Stimulated activated CD4-positive, alpha-beta T cell treated with anti-CD3 and anti-CD28 coated beads, TNF-alpha, amount 100 ng/mL, for 1 hour (primary cell): ENCODE results near the gene PDGFRB.
A peak's percentile ranks its signal among the peaks of the same experiment; 100 is the strongest.

Experiments used
- DNase-seq, 3 donors: peaks; one replicate each; pipeline ENCODE4 v3.0.0-alpha.2; 2020; ENCODE audit warnings: low read depth in 3 of 3, low spot score in 1 of 3

Gene PDGFRB

DNA sequence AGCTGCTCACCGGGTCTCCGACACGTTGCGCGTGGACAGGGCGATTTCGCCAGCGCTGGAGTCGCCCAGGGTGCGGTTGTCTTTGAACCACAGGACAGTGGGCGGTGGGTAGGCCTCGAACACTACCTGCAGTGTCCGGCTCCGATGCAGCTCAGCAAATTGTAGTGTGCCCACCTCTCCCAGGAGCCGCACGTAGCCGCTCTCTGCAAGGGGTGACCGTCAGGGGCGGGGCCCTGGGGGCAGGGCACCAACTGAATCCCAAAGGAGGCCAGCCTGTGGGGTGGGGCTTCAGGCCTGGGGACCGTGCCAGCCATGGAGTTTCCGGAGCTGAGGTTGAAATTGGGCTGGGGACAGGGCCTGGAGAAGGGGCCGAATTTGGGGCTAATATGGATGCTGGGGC is 22.9 kb downstream of the PDGFRB start:
- DNase-seq = no peak

DNA sequence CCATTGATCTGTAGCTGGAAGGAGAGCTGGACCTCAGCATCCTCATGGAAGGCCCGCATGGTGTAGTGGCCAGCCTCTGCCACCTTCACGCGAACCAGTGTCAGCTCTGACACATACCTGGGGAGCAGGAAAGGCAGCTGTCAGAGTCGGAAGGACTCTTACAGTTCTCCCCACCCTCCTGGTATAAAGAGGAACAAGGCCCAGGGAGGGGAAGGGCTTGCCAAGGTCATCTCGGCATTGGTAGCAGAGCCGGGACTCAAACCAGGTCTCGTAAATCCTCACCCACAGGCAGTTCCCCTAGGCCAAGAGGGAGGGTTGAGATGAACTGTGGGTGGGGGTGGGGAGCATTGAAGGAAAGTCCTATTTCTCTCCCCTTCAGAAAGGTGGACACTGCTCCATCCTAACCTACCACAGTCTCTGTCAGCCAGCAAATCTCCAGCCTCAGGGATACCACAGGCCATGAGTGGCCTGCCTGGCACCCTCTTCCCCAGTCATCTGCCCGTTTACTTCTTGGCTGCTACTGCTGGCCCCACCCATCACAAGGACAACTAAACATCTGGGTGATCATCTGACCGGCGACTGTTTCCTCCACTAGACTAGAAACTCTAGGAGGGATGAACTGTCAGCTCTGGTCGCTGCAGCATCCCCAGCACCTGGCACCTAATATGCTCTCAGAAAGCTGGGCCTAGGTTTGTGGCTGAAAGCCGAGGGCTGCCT is 23.5 kb downstream of the PDGFRB start:
- no peak for DNase-seq

DNA sequence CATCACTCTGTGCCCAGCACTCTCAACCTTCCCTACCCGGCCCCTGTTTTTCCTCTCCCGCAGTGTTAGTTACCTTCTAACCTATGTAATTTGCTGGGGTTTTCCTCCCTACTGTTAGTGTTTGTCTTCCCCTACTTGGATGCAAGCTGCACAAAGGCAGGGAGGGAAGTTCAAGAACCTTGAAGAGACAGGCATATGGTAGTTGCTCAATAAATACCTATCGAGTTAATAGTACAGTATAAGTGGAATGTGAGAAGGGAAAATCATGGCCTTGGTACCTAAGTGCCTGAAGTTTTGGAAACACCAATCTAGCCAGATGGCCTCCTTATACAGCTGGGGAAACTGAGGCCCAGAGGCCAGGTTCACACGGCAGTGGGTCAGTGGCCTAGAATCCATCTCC is 24.2 kb downstream of the PDGFRB start:
- DNase-seq = no peak

DNA sequence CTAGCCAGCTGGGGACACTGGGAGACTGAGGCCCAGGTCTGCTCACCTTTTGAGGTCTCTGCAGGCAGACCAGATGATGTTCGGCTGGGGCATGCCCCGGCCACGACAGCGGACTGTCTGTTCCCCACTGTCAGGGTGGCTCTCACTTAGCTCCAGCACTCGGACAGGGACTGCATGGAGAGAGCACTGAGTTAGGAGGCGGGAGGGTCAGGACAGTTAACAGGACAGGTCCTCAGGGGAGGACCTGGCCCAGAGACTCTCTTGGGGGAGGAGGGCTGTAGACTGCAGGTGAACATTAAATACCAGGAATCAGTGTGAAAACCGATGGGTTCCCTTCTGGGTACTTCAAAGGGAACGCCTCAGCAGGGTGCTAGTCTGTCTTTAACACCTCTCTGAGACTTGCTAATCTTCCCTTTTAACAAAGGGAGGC is 25.1 kb downstream of the PDGFRB start:
- no peak for DNase-seq

DNA sequence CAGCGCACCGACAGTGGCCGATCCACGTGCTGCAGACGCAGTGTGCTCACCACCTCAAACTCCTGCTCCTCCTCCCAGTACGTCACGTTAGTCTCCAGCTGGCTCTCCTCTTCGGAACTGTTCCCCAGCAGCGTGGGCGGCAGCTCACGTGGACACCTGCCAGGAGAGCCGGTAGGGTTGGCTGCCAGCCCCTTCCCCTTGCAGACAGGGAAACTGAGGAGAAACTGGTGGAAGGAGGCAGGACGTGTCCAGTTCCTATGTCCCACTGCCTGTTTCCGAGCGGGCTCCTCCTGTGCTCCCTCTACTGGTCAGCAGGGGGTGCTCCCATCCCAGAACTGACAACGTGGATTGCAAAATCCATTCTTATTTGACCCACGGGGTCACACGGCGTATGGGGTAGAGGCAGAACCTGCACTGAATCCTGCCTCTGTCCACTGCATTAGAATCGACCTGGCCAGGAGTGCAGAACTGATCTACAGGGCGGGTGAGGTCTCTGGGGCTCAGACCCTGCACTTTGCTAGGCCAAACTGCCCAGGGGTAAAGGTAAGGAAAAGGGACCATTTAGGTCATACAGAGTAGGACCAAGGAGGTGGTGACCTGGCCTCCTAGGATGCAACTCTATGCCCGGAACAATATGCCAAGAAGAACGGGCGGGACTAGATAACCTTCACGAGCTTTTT is 25.7 kb downstream of the PDGFRB start:
- DNase-seq = peak in 1 of 3 donors; percentile 25

DNA sequence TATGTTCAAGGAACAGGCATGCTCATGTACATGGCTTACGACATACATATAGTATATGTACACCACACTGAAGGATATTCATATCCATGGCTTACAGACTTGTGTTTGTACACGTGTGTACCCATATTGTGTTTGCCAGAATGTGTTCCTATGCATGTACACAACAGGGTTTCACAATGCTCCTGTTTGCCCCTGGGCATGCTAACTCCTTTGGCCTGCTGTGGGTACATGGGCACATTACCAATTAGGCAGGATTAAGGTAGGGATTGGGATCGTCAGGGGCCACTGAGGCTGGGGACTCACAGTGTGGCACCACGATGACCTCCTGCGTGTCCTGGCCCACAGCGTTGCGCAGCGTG is 26.2 kb downstream of the PDGFRB start:
- no peak for DNase-seq

DNA sequence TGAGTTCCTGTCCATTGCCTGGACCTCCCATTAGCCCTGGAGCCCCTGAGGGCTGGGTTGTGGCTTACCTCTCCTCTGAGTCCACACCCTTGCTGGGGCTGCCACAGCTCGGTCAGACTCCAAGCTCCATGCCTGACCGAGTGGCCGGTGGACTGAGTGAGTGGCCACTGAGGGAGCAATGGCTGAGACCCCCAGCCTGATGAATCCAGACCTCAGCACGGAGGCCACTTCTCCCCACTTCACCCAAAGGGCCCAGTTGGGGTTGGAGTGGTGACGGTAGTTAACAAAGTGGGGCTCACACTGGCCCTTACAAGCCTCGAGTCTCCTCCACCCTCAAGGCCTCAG is 28.8 kb downstream of the PDGFRB start:
- no peak for DNase-seq

DNA sequence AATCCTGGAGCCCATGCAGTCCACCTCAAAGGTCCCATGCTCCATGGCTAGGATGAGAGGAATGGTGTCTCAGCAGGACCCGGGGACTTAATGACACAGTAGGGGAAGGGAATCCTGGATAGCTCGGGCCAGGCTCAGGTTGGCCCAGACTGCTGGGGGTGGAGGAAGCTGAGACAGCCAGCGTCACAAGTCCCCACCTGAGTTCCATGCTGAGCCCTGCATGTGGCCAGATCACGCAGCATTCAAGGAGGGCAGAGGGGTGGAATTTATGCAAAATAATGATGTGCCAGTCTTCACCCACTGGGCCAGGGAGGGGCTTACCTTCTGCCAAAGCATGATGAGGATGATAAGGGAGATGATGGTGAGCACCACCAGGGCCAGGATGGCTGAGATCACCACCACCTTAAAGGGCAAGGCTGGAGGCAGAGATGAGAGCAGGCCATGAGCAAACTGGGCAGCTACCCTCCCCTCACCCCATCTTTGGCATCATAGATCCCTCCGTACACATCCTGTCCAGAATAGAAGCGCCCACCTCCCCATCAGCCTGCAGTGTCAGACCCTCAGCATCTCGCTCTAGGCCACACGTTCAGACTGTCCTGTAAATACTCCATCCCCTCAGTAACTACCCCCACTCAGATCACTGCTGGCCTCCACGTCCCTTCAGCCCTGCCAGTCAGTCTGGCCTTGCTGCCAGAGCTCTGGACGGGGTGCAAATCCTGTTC is 29.3 kb downstream of the PDGFRB start:
- no peak for DNase-seq

DNA sequence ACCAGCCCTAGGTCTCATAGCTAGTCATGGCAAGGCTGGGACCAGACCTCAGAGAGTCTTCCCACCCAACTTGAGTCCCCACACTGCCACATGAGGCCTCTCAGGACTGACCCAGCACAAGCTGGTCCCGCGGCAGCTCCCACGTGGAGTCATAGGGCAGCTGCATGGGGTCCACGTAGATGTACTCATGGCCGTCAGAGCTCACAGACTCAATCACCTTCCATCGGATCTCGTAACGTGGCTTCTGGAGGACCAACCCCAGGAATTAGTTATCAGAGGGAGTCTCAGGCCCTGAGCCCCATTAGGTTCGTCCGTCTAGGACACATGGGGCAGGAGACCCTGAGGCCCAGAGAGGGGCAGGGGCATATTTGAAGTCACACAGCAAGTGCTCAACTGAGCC is 30.3 kb downstream of the PDGFRB start:
- no peak for DNase-seq

DNA sequence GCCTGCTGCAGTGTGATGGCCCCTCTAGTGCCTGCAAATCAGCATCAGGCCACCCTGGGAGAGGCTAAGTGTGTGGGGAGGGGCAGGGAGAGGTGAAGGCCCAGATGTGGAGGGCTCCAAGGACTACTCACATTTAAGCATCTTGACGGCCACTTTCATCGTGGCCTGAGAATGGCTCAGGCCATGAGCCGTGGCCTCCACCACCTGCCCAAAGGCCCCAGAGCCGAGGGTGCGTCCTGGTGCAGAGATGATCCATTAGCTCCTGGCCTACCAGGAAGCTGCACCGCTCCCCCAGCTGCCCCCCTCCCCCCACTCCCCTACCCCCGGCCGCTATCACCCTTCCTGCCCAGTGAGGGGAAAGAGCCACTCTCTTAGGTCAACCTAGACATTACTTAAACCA is 31.0 kb downstream of the PDGFRB start:
- DNase-seq = no peak

DNA sequence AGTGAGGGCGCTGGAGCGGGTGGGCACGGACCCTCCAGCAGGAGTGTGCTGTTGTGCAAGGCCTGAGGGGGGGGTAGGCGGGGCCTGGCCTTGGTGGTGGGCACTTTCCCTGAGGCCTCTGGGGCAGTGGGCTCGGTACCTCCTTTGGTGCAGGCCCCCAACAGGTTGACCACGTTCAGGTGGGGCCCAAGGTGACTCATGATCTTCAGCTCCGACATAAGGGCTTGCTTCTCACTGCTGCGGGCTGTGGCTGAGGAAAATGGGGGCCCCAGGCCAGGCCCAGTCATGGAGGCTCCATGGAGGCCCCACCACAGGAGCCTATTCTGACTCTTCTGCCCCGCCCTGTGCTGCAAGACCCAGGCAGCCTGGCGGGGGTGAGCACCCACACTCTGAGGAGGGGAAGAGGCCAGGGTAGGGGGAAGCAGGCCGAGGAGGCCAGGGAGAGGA is 31.5 kb downstream of the PDGFRB start:
- DNase-seq = no peak

DNA sequence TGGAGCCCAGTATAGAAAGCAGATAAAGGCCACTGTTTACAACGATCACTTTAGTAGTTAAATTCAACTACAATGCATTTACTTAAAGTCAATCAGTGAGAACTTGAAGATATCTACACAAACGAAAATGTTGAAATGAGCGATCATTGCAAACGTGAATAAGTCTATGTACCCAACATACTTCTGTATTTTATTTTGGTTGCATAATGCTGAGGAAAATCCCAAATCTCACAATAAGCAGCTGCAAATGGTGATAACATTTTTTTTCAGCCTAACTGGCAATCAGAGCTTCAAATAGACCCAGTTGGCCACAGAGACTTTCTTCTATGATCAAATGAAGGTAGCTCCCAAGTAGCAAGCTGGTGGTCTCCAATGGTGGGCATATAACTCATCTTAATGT is 32.1 kb downstream of the PDGFRB start:
- DNase-seq = no peak

DNA sequence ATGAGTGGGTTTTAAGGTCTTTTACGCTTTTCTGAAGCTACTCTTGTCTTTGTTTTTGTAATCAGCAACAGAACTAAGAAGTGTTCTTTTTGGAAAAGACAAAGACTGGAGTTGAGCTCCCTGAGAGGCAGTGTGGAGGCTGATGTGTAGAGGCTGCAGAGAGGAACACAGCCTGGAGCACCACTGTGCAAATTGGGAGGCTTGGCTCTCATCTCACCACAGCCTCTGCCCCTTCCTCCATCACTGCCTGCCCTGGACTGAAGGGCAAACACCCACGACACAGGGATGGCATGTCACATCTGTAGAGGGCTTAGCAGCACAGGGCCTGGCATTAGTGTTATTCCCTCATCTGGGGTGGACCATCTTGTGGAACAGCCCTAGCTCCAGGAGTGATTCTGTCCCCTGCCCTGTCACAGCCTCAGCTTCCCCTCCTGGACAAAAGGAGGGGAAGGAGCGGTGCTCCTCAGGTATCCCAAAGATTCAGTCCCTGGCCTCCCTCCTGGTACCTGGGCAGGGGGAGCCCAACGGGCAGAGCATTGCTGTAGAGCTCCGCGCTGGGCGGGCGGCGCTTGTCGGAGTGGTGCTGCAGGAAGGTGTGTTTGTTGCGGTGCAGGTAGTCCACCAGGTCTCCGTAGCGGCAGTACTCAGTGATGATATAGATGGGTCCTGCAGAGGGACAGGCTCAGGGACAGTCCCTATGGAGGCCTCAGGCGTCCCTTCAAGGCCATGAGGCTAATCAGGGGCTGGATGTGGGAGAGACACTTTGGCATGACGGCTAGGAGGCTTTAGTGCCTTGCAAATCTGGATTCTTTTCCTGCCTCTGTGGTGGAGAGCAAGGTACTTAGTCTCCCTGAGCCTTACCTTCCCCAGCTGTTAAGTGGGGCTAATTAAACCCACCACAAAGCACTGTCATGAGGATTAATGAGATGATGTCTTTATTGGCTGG is 32.8 kb downstream of the PDGFRB start:
- DNase-seq = no peak

DNA sequence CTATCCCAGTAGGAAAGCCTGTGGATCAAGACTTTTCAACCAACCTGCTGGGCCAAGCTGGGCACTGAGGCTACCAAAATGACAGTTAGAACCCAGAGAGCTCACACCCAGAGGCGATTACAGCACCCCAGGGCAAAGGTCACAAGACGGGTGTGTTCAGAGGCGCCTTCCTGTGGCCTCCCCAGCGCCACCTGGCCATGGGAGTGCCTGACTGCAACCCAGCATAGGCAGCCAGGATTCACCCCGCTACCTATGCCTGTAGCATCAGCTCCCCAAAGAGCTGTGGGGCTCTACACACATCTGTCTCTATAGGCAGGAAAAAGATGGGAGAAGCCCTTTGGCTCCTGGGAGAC is 33.5 kb downstream of the PDGFRB start:
- no peak for DNase-seq

DNA sequence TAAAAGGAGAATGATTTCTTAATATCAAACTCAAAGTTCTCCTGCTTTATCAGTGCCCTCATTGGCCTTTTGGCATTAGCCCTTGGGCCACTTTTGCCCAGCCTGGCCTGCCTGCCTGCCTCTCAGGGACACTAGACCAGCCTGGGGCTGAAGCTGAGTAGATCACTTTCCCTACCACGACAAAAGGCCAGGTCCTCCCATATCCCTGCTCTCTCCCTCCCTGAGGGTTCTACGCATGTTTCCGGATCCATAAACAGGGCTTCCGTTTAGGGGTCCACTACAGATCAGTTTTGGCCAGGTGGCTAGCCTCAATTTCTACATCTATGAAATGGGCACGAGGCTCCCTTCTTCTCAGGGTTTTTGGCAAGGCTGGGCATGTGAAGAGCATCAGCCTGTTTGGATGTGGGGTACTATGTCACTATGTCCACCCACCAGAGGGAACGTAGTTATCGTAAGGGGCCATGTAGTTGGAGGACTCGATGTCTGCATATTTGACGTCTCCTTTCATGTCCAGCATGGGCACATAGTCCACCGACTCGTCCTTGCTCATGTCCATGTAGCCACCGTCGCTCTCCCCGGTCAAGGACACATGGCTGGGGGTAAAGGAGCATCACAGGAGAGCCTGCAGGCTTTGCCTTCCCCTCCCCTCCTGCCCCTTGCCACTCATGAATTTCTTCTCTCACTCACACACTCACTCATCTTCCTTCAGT is 34.0 kb downstream of the PDGFRB start:
- no peak for DNase-seq

DNA sequence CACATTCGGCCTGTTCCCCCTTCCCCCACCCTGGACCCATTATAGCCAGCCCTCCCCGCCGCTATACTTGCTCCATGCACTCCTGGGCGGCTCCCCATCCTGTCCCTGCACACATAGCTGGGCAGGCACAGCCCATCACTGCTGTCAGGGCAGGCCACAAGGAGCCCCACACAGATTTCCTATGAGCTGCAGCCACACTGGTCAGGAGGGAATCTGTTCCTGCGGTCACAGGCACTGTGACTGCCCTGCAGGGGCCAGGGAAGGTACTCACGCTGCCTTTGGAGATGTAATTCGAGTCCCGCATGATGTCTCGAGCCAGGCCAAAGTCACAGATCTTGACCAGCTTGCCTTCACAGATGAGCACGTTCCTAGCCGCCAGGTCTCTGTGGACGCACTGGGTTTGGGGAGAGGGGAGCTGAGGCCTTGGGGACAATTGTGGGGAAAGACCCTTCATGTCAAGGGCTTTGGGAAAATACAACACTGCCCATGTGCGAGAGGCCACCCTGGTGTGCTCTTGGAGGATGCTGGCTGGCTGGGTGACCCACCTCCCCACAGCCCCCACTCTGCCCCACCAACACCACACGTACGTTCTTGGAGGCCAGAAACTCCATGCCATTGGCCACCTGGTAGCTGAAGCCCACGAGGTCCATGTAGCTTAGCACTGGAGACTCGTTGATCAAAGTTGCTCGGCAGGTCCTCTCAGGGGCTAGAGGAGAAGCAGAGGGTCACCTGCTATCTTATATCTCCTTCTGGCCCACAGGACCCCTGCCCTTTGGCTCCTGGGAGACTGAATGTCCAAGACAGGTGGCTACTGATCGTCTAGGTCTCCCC is 34.8 kb downstream of the PDGFRB start:
- no peak for DNase-seq

DNA sequence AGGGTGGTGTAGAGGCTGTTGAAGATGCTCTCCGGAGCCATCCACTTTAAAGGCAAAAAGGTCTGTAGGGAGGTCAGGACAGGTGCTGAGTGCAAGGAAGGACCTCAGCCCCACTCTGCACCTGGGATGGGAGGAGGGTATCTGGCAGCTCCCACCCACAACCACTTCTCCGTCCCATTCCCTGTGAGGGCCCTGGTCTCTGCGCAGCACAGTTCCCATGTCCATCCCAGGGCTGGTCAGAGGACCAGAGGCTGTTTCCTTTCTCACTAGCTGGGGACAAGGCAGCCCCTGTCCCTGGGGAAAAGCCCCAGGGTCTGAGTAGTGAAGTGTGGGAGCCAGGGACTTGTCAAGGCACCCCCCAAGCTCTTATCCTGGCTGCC is 35.6 kb downstream of the PDGFRB start:
- DNase-seq = no peak

DNA sequence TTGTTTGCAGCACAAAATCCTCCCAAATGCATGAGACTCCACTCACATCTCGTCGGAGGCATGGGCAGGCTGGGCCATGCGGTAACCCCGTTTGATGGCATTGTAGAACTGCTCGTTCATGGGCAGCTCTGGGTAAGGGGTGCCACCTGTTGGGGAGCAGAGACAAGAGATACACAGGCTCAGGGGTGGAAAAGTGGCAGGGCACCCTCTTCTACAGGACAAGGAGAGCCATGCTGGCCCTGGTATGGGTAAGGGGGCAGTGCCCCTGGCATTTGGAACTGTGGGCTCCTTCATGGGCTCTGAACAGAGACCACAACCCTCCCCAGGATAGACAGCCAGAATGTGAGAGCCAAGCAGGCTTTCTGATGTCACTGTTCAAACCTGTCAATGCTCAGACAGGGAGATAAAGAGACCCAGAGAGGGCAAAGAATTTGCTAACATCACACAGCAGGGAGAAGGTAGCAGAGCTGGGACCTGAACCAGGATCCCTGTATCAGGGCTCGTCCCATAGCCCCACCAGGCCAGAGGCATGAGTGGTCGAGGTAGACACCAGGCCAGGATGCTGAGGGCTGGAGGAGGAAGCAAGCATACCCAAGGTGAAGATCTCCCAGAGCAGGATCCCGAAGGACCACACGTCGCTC is 36.1 kb downstream of the PDGFRB start:
- no peak for DNase-seq

DNA sequence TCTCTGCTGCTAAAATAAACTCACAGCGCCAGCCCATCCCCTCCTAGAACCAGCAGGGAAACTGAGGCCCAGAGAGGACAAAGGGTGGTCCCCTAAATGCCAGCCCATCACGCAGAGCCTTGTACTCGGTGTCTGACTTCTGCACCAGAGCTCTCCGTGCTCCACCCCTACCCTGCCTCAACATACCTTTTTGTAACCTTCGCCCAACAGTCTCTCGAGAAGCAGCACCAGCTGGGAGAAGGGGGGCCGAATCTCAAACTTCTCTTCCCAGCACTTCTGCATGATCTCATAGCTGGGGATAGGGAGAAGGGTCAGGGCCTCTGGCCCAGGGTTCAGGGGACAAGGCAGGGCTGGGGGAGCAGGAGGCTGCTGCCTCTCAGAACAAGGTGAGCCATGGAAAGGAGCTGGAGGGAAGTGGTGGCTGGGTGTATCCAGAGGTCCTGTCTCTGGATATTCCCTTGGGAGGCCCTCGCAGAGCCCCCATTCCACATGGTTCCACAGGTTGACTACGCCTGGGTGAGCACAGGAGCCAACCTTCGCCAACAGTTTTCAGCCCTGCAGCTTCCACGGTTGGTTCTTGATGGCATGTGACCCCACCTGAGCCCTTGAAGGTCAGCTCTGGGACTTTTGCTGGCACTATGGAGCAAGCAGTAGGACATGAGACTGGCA is 37.0 kb downstream of the PDGFRB start:
- no peak for DNase-seq
